Forelimb muscle (tissue), 1 donor: ENCODE results near the gene CHI3L2. TPM values are rescaled to one million over a fixed set of nuclear protein-coding genes. Genes with fewer than 3 reads are reported as not detected.

ENCODE experiments used
- DNase-seq: peaks from one replicate; pipeline ENCODE4 v3.0.0-alpha.2; 2013; ENCODE audit warnings: low read depth
- polyA plus RNA-seq: library from polyadenylated mRNA; unstranded; fragments of 120-200 nt; gene quantifications from one replicate; pipeline ENCODE4 v1.2.1, GENCODE V29; 2013; ENCODE audit not compliant: insufficient read length

The CHI3L2 gene
- 0.30 TPM for polyA plus RNA-seq

GRCh38 chr1:111227434-111227833 is at the start of gene CHI3L2:
Gene CHI3L2, plus strand, starts transcription at chr1:111227713. Its CDS starts 17 bp downstream, at chr1:111227730.
- no peak for DNase-seq

DNA sequence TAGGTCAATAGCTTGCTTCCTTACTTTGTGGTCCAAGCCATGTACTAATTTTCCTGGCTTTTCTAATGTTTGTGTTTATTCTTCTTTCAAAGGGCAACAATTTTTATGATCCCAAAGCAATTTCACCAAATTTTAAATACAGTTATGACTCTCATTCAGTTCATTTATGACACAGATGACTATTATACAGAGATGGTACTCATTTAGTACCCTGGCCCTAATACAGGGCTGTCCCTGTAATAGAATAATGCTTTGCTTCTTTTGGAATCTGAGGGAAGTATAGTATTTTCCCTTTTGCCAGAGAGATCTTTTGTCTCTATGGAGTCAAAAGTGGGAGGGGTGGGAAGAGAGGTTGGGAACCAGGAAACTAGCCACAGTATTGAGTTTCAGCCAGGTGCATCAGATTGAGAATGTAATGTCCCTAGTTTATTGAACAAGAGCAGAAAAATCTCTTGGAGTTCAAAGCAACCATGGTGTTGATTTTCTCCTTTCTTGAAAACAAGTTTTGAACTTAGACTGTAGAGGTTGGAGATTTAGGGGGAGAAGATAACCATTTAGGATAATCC is 47.5 kb upstream of the CHI3L2 start:
- no peak for DNase-seq

DNA sequence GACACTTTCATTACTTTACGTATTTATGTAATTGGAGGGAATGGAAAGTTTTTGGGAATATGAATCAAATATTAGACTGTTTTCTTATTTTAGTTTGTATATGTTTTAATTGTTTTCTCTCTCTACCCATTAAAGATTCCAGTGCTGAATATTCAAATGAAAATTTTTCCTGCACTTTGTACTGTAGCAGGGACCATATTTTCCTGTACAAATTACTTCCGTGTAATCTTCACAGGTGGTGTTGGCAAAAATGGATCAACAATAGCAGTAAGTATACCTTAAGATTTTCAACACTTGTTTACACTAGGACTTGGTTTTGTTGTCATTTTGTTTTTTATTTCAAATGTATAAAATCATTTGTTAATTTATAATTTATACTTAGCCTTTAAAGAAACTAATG is 45.5 kb upstream of the CHI3L2 start:
- no peak for DNase-seq

DNA sequence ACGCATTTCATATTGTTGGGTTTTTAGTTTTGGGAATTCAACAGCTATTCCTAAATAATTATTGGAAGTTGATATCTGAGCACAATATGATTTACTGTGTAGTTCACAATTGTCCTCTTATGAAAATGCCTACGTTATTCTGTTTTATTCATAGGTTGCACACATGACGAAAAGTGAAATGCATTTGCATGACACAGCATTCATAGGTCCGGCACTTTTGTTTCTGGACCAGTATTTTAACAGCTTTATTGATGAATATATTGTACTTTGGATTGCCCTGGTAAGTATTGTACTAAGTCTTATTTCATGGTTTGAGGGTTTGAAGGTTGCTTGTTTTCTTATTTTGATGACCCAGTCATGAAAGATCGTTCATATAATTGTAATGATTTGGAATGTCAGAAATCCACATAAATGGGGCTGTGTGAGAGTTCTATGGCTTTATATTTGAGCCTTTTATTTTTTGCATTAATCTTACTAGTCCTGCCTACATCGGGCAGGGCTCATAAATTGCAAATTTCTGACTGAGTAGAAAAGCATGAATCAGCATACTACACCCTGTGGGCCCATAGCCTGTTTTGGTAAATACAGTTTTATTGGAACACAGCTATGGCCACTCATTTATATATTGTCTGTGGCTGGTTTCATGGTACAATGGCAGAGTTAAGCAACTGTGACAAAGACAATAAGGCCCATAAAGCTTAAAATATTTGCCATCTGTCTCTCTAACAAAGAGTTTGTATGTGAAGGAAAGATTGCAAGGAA is 44.0 kb upstream of the CHI3L2 start:
- DNase-seq = no peak

GRCh38 chr1:111184663-111185062 is 42.9 kb upstream of the CHI3L2 start:
- no peak for DNase-seq

DNA sequence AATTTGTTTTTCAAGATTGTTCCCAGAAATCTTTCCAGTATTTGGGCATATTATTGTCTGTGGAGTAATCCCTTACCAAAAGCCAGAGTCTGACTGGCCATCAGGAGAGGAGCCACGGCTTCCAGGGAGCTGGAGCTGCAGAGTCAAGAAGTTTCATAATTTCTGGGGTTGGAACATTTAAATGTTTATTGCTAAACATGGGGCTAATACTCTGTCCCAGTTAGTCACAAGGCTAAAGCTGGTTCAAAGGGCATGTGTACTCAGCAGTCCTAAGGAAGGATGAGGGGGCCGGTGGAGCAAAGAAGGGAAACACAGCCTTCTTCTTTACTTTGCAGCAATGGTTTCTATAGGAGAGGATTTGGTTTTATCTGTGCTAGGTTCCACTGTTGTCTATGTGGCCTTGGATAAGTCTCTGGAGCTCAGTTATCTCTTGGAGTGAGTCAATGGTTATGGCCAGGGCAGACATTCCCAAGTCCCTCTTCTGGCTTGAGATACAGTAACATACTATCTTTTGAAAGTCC is 36.5 kb upstream of the CHI3L2 start:
- DNase-seq = no peak

- no peak for DNase-seq
These were observed 36.0 kb upstream of the CHI3L2 start for GRCh38 chr1:111191496-111191895.

GRCh38 chr1:111192074-111192473 is 35.4 kb upstream of the CHI3L2 start:
- DNase-seq = no peak

DNA sequence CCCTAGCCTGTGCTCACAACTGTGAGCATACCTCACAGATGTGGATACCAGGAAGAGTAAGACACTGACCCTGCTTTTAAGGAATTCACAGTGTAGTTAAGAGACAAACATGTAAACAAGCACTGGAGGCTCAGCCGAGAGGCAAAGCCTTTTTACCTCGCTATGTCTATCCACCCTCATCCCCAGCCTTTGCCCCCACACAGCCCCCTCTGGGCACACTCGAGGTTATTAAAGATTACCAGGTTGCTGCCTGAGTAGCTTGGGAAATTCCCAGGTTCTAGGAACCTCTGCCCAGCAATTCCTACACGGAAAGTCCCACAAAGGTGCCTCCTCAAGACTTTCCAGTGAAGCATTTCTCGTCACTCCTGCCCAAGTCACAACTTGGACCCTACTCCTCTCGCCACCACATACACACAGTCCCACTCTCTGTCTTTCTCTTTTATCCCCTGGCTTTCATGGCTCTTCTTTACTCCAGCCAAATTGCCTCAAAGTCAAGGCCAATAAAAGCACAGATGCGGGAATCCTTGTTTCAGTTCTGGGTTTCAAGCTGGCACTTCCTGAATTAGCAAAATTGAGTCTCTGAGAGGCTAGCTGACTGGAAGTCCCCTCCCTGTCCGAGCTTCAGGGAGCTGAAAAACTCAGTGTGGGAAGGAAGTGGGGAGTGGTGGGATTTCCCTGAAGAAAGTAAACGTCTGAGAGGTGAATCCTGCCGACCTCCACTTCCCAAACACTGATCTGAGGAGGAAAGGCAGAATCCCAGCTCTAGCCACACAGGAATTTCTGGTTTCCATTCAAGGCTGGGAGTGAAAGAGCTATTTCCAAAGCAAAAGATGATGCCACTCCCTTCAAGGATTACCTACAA is 34.6 kb upstream of the CHI3L2 start:
- DNase-seq = no peak

GRCh38 chr1:111193712-111194480 is 33.6 kb upstream of the CHI3L2 start:
- DNase-seq = no peak

DNA sequence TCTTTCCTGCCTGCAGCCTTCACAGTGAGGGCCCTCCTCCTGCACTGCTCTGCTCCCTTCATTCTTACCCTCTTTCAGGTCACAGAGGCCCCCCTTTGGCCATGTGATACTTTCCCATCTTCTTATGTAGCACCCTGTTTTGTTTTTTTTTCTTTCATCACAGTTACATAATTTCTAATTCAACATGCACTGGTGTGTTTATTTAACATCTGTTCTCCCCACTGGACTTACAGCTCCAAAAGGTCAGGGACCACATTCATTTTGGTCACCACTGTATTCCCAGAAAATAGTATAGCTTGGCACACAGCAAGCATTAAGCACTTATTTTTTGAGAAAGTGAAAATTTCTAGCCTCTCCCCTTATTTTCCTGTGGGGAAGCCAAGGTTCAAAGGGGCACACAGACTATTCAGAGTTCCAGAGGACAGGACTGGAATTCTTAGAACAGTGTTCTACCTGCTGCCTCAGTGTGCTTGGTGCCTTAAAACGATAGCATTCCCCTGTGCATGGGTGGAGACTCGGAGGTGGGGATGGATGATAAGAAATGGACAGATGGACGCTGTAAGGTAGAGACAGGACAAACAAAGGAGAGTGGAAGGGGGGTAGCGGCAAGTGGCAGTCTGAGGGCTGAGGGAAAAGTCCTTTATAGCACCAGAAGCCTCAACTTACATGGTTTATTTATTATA is 32.4 kb upstream of the CHI3L2 start:
- DNase-seq = no peak

- no peak for DNase-seq
These were observed 31.3 kb upstream of the CHI3L2 start for GRCh38 chr1:111196213-111196612.

GRCh38 chr1:111197598-111198284 is 29.8 kb upstream of the CHI3L2 start:
- no peak for DNase-seq

DNA sequence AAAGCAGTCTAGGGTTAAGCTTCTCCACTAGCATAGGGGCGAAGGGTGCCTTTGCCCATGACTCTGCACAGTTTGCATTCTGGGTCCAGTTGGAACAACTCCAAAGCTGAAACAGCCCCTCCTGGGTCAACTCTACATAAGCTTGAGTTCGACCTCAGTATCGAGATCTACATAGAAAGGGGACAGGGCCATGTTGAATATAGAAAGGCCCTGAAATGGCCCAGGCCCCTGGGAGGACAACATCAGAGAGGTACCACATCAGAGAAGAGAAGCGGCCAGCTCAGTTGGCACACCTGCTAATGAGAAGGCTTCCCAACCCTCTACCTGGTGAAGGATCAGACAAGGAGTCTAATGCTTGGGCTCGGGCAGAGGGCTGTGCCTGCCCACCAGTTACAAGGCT is 28.7 kb upstream of the CHI3L2 start:
- no peak for DNase-seq

DNA sequence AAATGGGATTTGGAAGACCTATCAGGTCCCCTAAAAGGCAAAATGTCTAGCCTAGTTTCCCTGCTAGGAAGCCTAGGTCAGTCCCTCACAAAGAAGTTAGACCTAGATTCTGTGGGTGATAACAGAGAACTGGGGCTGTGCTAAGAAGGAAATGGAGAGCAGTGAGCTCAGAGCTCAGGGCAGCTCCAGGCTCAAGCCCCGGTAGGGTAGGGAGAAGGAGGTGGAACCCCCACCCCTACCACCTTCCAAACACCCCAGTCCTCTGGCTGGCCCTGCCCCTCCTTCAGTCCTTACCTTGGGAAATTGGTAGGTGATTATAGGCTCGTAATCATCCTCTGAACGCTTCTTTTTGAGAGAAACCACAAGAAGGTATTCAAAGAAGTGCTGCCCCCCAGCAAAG is 28.2 kb upstream of the CHI3L2 start:
- no peak for DNase-seq

DNA sequence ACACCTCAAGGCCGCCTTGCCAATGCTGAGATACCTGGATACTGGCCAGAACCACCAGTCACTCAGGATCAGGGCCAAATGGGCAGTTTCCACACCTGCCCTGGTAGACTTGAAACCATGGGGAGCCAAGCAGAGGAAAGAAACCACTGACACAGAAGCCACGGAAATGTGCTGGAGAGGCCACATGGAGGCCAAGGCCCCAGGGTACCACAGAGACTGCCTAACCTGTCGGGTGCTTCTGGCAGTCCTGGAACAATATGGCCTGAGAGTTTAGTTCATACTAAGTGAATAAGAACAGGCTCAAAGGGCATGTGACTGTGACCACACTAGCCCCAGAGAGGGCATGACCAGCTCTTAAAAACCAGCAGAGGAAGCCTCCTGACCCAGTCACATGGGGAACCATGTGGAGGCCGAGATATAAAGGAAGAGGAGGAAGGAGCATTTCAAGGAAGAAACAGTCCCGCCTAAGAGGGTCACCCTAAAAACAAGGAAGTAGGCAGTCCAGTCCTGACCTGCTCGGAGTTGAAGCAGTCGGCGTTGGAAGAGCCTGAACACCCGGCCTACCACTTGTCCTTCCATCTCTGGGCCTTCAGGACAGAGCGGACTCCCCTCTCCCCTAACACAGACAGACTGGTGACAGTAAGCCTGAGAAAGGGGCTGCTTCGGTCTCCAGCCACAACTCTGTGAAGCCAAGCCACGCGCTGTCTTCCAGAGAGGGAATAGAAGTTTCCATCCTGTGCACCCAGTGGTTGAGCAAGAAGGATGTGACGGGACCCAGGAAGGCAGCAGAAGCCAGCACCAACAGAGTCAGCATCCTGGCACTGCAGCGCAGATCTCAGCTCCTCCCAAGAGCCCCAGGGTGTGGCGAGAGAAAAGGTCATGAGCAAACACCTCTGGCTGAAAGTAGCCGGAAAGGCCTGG is 27.4 kb upstream of the CHI3L2 start, which contains the start of gene DENND2D:
Gene DENND2D (minus strand): TSS at position 766 of the 921 bp plus-strand sequence. CDS start 187 bp downstream, at position 579.
- no peak for DNase-seq

GRCh38 chr1:111200802-111201161 is 26.7 kb upstream of the CHI3L2 start:
- DNase-seq = no peak

GRCh38 chr1:111201275-111202090 is 26.0 kb upstream of the CHI3L2 start:
- no peak for DNase-seq
